Measurements from ENCODE around the gene VPS39.

VPS39 gene

DNA sequence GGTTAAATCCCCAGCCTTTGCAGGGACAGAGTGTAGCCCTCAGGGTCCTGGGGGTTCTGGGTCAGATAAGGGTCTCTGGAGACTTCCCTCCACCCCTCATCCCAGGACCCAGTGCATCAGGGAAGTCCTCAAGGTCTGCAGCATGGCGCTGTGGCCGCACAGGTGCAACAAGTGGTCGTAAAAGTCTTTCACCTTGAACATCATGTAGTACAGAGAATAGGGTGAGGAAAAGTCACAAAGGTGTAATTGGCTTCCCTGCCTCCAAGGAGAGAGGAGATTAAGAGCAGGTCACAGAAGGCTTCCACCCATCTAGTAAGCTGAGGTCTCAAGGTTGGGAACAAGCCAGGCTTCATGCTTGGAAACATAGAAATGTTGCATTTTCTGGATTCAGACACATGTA lies 84.6 kb downstream of the VPS39 start:
- no peak for DNase-seq

DNA sequence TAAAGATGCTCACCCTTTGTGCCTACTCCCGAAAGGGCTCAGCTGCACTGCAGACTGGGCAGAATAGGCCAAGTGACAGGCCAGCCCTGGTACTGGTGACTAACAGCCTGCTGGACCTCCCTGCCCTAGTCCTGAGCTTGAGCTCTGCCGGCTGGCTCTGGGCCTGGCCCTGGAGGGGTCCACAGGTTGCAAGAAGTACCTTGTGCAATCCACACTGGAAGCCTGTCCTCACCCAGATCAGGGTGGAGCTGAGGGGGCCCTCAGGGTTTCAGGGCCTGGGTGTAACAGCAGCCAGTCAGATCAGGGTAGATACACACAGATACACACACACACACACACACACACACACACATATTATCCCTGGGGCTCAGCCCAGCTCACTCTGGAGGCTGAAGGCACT lies 86.4 kb downstream of the VPS39 start:
- no peak for DNase-seq

DNA sequence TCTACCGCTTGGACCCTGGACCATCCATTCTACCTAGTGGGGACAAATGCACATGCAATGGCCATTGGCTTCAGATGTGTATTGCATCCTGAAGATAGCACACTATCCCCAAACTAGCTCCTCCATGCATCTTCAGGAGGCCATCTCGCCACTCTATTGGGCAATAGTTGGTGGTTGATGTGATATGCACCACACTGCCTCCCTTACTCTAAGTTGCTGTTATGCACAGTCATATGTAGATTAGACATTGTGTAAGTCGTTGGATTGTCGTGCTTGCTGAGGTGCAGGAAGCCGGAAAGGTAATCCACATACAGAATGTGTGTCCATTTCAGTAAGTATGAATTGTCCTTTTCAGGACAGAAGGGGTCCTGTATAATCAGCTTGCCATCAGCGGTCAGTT lies 87.1 kb downstream of the VPS39 start:
- no peak for DNase-seq

DNA sequence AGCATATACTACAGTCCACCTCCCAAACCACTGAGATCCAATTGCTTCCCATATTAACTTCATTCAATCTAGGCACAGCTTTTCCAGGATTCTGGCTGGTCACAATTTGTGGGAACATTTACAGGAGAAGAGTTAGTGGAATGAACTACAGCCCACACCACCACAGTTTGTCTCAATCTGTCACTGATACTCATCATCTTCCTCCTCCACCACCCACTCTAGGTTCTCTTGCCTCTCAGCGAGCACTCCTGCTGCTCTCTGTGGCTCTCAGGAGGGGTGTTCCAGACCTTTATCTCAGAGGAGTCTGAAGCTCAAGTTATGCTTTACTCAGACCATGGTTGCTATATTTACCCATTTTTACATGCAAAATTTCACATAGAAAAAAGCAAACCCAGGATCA lies 87.8 kb downstream of the VPS39 start:
- no peak for DNase-seq

DNA sequence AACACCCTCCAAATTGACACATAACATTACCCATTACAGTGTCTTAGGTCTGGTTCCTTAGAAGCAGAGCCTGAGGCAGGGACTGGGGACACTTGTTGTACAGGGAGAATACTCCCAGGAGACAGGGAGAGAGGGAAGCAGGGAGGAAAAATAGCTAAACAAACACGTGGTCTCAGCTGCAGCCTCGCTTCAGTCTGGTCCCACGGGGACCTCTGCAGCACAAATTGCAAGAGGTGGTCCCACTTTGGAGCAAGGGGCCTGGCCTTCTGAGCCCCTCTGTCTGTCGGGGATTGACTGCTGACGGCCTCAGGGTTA lies 88.7 kb downstream of the VPS39 start:
- no peak for DNase-seq

DNA sequence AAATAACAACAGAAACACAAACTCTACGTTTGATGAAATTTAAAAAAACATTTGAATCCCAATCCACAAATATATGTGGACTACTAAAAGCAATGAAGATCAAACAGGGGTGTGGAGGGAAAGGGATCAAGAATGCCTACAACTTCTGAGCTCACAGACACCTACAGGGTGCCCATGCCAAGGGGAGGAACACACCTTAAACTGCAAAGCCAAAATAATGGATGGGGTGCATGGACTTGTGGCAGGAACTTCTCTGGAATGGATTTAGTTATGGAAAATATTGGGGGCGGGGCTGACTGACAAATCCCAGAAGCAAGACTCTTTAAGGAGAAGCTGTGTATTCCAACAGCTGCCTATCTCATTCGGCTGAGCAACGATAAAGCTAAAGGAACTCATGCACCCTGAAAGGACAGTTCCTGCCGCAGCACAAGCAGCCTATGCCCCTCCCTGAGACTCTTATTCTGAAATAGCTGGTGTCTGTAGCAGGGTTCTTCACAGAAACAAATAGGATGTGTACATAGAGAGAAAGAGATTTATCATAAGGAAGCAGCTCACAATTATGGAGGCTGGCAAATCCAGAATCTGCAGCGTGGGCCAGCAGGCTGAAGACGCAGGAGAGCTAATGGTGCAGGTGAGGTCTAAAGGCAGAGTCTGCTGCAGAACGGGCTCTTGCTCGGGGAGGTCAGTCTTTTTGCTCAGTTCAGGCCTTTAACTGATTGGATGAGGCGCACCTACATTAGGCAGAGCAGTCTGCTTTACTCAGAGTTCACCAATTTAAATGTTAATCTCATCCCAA lies 89.3 kb downstream of the VPS39 start:
- DNase-seq = no peak

DNA sequence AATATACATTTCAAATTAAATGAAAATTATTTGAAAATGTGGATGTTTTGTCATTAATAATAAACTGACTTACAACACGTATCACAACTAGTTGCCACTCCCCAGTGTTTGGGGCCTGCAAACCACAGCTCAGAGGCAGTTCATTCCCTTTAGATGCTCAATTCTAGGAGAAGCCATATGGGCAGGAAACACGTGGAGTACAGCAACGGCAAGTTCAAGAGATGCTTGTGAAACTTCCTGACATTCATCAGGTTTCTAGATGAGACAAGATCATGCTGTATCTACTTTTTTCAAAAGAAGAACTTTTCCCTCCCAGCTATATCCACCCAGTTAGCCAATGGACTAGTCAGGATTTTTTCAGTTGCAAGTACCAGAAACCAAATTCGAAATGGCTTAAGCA lies 96.2 kb downstream of the VPS39 start:
- DNase-seq = no peak

DNA sequence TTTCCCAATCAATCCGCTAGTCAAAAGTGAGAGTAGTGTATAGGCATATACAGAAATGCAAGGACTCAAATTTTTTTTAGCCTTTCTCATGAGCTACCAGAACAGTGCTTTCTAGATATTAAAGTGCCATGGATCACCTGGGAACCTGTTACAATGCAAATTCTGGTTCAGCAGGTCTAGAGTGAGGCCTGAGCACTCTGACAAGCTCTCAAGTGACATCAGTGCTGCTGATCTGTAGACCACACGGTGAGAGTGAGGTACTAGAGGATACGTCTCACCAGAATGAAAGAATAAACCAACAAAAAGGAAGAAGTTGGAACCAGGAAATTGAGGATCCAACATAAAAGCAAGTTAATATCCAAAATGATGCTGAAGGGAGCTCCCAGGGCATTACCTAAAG lies 97.7 kb downstream of the VPS39 start:
- DNase-seq = no peak

DNA sequence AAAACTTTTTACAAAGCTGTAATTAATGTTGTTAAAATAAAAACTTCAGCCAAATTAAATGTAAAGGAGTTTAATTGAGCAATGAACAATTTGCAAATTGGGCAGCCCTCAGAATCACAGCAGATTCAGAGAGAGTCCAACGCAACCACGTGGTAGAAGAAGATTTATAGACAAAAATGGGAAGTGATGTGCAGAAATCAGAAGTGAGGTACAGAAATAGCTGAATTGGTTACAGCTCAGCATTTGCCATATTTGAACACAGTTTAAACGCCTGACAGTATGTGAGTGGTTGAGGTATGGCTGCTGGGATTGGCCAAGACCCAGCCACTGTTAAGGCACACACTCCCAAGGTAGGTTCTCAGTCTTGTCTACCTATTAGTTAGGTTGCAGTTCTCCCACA lies 99.3 kb downstream of the VPS39 start:
- no peak for DNase-seq

All from activated CD8-positive, alpha-beta memory T cell treated with anti-CD3 and anti-CD28 coated beads, Interleukin-2, amount 50 U/mL, for 4 hours (primary cell).